Keratinocyte (primary cell): ENCODE measurements around the gene MBP.

Source experiments
- CTCF ChIP-seq, 3 experiments: IDR thresholded peaks in 1 of 3; conservative IDR thresholded peaks in 1 of 3; optimal IDR thresholded peaks in 1 of 3; 2 replicates in 2 of 3; 3 replicates in 1 of 3; pipeline versions ENCODE3 to v1.5.1; 2011; ENCODE audit warnings: low read length in 3 of 3, mild to moderate bottlenecking in 3 of 3, moderate library complexity in 2 of 3, control low read depth in 1 of 3, inconsistent platforms in 1 of 3; ENCODE audit not compliant: insufficient read depth in 2 of 3; ENCODE audit errors: extremely low read depth in 1 of 3
- EZH2 ChIP-seq: IDR thresholded peaks from one replicate; pipeline ENCODE4 v1.6.1; 2012; ENCODE audit warnings: inconsistent platforms, mild to moderate bottlenecking, low read length, moderate library complexity

DNA sequence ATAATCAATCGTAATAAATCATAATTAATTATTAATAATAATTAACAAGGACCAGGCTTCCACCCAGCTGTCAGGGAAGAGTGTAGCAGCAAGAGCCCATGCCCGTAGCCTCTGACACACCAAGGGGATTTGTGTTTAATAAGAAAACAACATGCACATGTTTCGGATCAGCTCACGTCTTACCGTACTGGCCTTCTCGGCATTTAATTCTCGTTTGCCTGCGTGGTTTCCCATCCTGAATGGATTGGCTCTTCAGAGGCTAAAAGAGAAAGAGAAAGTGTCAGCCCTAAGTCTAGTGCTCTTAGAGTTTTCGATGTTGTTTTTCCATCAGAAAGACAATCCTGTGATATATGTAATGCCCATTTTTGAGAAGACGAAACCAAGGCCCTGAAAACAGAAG lies 27.6 kb downstream of the MBP start:
- TF ChIP-seq CTCF (optimal IDR thresholded peaks at IDR 0.05 in 1 of 3, IDR thresholded peaks at IDR 0.05 in 1 of 3, conservative IDR thresholded peaks at IDR 0.05 in 1 of 3; ENCODE audit: extremely low read depth in 1 of 3, insufficient read depth in 2 of 3, low read length in 3 of 3) (no peak), EZH2 (no peak)
